ENCODE measurements around the gene SFXN5. TPM values are rescaled to one million over a fixed set of nuclear protein-coding genes. Genes with fewer than 3 reads are reported as not detected.

Gene SFXN5
- total and polyA plus RNA-seq, 2 experiments from 2014 or later = 10.0 to 16.4 TPM

GRCh38 chr2:73075477-73076373 lies 4.2 kb upstream of the SFXN5 start:
- Histone ChIP-seq H2AFZ (no peak overlapping the region), H3K4me3 (no peak overlapping the region), H3K4me1 (ENCODE audit: insufficient read depth) (no peaks in the 10 kb centered on the region), H3K9me2 (ENCODE audit: insufficient read depth) (no peaks in the 10 kb centered on the region), H3F3A (ENCODE audit: insufficient read depth) (peaks cover 9% of the 10 kb centered on the region), H3K27ac (no peak overlapping the region), H3K4me2 (ENCODE audit: unreplicated experiment) (no peak overlapping the region), H3K9me3 (ENCODE audit: low read depth) (no peaks in the 10 kb centered on the region), H3K36me3 (ENCODE audit: low read depth) (no peaks in the 10 kb centered on the region; the same call in 1 of the 2 replicates), H3K79me2 (ENCODE audit: insufficient read depth) (peaks cover 42% of the 10 kb centered on the region), H3K27me3 (replicated peaks; ENCODE audit: insufficient read depth) (no peaks in the 10 kb centered on the region), H3K9ac (no peak overlapping the region), H4K20me1 (ENCODE audit: insufficient read depth) (no peaks in the 10 kb centered on the region; the same call in 1 of the 2 replicates)
- WGBS, 2 experiments (ENCODE audit: low coverage in 1 of 2, low lambda C conversion rate in 2 of 2, missing lambda C conversion rate in 2 of 2) = 79 to 86% methylated on average over 17 to 23 of the region's 23 CpGs
- no peak for TF ChIP-seq EZH2 (IDR thresholded peaks at IDR 0.05; ENCODE audit: insufficient read depth, poor library complexity, severe bottlenecking)
- no peak for TF ChIP-seq EZH2phosphoT487 (IDR thresholded peaks at IDR 0.05; ENCODE audit: insufficient read depth, low read depth)
- in situ Hi-C loops (cut with MboI) = no loop called here
- DNase-seq = no peak

DNA sequence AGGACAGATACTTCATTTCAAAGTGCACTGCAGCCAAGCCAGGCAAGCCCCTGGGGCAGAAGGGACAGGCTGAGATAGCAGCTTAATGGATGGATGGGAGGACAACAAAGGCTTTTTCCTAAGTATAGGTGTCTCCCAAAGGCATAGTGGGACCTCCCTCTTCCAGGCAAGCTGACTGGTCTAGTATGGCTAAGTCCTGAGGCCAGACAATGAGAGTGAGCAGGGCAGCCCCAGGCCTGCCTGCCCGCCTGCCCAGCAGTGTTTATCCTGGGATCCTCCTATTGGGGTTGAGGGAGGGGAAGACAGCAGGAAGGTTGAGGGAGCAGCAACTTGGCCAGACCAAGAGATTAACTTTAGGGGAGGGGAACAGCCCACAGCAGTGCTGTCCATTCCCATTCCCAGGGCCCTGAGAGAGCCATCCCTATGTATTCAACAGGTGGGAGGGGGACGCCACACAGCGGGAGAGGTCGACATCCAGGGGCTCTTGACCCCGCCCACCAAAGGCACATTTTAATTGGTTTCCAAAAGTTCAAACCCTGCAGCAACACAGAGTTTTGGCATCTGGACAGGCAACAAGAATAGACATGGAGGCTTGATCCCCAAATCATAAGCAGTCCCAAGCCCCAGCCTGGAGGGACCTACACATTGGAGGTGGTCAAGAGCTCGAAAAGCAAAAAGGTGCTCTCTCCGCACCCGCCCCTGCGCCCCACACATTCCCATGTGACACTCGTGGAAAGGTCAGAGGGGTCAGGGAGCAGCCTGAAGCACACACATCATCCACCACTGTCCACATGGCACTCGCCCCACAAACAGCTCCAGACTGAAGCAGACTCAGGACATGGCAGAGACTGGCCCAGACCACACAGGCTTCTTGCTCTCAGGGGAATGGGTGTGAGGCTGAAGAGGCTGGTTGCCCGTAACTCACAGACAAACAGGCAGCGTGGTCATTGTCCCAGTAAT lies 2.9 kb upstream of the SFXN5 start:
- in situ Hi-C loops (cut with MboI) = no loop called here
- Histone ChIP-seq H3K79me2 (ENCODE audit: insufficient read depth) (peaks cover 40% of the 10 kb centered on the region), H3K27ac (no peak overlapping the region), H3K9me2 (ENCODE audit: insufficient read depth) (no peaks in the 10 kb centered on the region), H3K4me2 (ENCODE audit: unreplicated experiment) (no peak overlapping the region), H2AFZ (no peak overlapping the region), H3K36me3 (ENCODE audit: low read depth) (no peaks in the 10 kb centered on the region; the same call in 1 of the 2 replicates), H3K4me3 (no peak overlapping the region), H3K4me1 (ENCODE audit: insufficient read depth) (peaks cover 5% of the 10 kb centered on the region; the same call in 1 of the 2 replicates), H3F3A (ENCODE audit: insufficient read depth) (peaks cover 9% of the 10 kb centered on the region), H4K20me1 (ENCODE audit: insufficient read depth) (no peaks in the 10 kb centered on the region; the same call in 1 of the 2 replicates), H3K9me3 (ENCODE audit: low read depth) (no peaks in the 10 kb centered on the region), H3K27me3 (replicated peaks; ENCODE audit: insufficient read depth) (no peaks in the 10 kb centered on the region), H3K9ac (no peak overlapping the region)
- WGBS, 2 experiments (ENCODE audit: low coverage in 1 of 2, low lambda C conversion rate in 2 of 2, missing lambda C conversion rate in 2 of 2) = 78 to 79% methylated on average over 12 to 13 of the region's 13 CpGs
- TF ChIP-seq EZH2phosphoT487 (IDR thresholded peaks at IDR 0.05; ENCODE audit: insufficient read depth, low read depth) = no peak
- TF ChIP-seq EZH2 (IDR thresholded peaks at IDR 0.05; ENCODE audit: insufficient read depth, poor library complexity, severe bottlenecking) = no peak
- DNase-seq = no peak

GRCh38 chr2:73072416-73072815 lies 904 bp upstream of the SFXN5 start:
- H3K4me2 ChIP-seq (ENCODE audit: unreplicated experiment) = peak overlapping the region; percentile 81
- H3K27me3 ChIP-seq (replicated peaks; ENCODE audit: insufficient read depth) = no peaks in the 10 kb centered on the region
- no peaks in the 10 kb centered on the region for H3K9me3 ChIP-seq (ENCODE audit: low read depth)
- H3K4me3 ChIP-seq = peak overlapping the region; percentile 78
- no peak for DNase-seq
- H3K9ac ChIP-seq = peak overlapping the region; percentile 89
- peaks cover 9% of the 10 kb centered on the region; the same call in 1 of the 2 replicates for H3K4me1 ChIP-seq (ENCODE audit: insufficient read depth)
- no peak overlapping the region for H2AFZ ChIP-seq
- peaks cover 5% of the 10 kb centered on the region for H3F3A ChIP-seq (ENCODE audit: insufficient read depth)
- in situ Hi-C loops (cut with MboI) = no loop called here
- no peak for TF ChIP-seq EZH2phosphoT487 (IDR thresholded peaks at IDR 0.05; ENCODE audit: insufficient read depth, low read depth)
- TF ChIP-seq EZH2 (IDR thresholded peaks at IDR 0.05; ENCODE audit: insufficient read depth, poor library complexity, severe bottlenecking) = no peak
- H3K79me2 ChIP-seq (ENCODE audit: insufficient read depth) = peaks cover 40% of the 10 kb centered on the region
- no peaks in the 10 kb centered on the region; the same call in 1 of the 2 replicates for H3K36me3 ChIP-seq (ENCODE audit: low read depth)
- H3K27ac ChIP-seq = peak overlapping the region; percentile 83; the same call in 1 of the 2 replicates
- 91 to 100% methylated on average over 1 of the region's 1 CpG for WGBS, 2 experiments (ENCODE audit: low coverage in 1 of 2, low lambda C conversion rate in 2 of 2, missing lambda C conversion rate in 2 of 2)
- no peaks in the 10 kb centered on the region; the same call in 1 of the 2 replicates for H4K20me1 ChIP-seq (ENCODE audit: insufficient read depth)
- H3K9me2 ChIP-seq (ENCODE audit: insufficient read depth) = no peaks in the 10 kb centered on the region

GRCh38 chr2:73072129-73072395 lies 550 bp upstream of the SFXN5 start:
- Histone ChIP-seq H3K9ac (peak overlapping the region; percentile 89), H3K4me2 (ENCODE audit: unreplicated experiment) (peak overlapping the region; percentile 81), H3K27ac (peak overlapping the region; percentile 83), H3K4me3 (peak overlapping the region; percentile 78), H4K20me1 (ENCODE audit: insufficient read depth) (no peaks in the 10 kb centered on the region; the same call in 1 of the 2 replicates), H3K4me1 (ENCODE audit: insufficient read depth) (peaks cover 9% of the 10 kb centered on the region; the same call in 1 of the 2 replicates), H2AFZ (no peak overlapping the region), H3K27me3 (replicated peaks; ENCODE audit: insufficient read depth) (no peaks in the 10 kb centered on the region), H3K79me2 (ENCODE audit: insufficient read depth) (peaks cover 40% of the 10 kb centered on the region), H3K9me2 (ENCODE audit: insufficient read depth) (no peaks in the 10 kb centered on the region), H3K36me3 (ENCODE audit: low read depth) (no peaks in the 10 kb centered on the region), H3F3A (ENCODE audit: insufficient read depth) (peaks cover 5% of the 10 kb centered on the region), H3K9me3 (ENCODE audit: low read depth) (no peaks in the 10 kb centered on the region)
- in situ Hi-C loops (cut with MboI) = no loop called here
- peak; percentile 47 for DNase-seq
- TF ChIP-seq EZH2 (IDR thresholded peaks at IDR 0.05; ENCODE audit: insufficient read depth, poor library complexity, severe bottlenecking) (no peak), EZH2phosphoT487 (IDR thresholded peaks at IDR 0.05; ENCODE audit: insufficient read depth, low read depth) (no peak)
- WGBS, 2 experiments (ENCODE audit: low coverage in 1 of 2, low lambda C conversion rate in 2 of 2, missing lambda C conversion rate in 2 of 2) = 16 to 17% methylated on average over 11 of the region's 11 CpGs
